Panc1 (cell line): ENCODE data around the gene SNX2. TPM values are rescaled to one million over a fixed set of nuclear protein-coding genes. Genes with fewer than 3 reads are reported as not detected.

Experiments used
- ATAC-seq: fragments of 200-7000 bp; cut with Tn5 transposase; 2 replicates; pipeline ENCODE4 v1.9.1; 2020; ENCODE audit warnings: mild to moderate bottlenecking, moderate library complexity
- BruUV-seq: library from RNA; stranded (reverse); fragments of 400-500 nt; replicated peaks from 2 replicates; lab custom pipeline; 2021; lab: Mats Ljungman, UMichigan
- CTCF ChIA-PET: fragments of 300-600 bp; sonication (Branson Sonifier 250); formaldehyde crosslinking; loops from one replicate; lab custom pipeline; 2022; ENCODE audit warnings: antibody characterized with exemption; lab: Charles Lee
- POLR2A ChIA-PET: fragments of 300-600 bp; sonication (Branson Sonifier 250); formaldehyde crosslinking; loops from one replicate; lab custom pipeline; 2022; ENCODE audit warnings: antibody characterized with exemption; lab: Charles Lee
- DNase-seq: peaks from one replicate; pipeline ENCODE4 v3.0.0-alpha.2; 2010; ENCODE audit warnings: low read depth, low spot score
- H3K27ac ChIP-seq: 2 replicates; pipeline ENCODE4 v1.5.1; 2011; ENCODE audit warnings: mild to moderate bottlenecking, low read length, inconsistent platforms
- H3K27me3 ChIP-seq: fragments of 200-500 bp; sonication (Bioruptor generic); 2 replicates; pipeline ENCODE4 v1.6.0; 2014; ENCODE audit warnings: low read length, inconsistent platforms; ENCODE audit not compliant: control insufficient read depth, insufficient read depth
- H3K36me3 ChIP-seq: fragments of 200-500 bp; sonication (Bioruptor generic); 2 replicates; pipeline ENCODE4 v1.5.1; 2014; ENCODE audit warnings: inconsistent platforms, mild to moderate bottlenecking, low read length, moderate library complexity; ENCODE audit not compliant: control insufficient read depth, insufficient read depth
- H3K4me1 ChIP-seq: 2 replicates; pipeline ENCODE4 v1.5.1; 2011; ENCODE audit warnings: inconsistent platforms, mild to moderate bottlenecking, low read length, moderate library complexity; ENCODE audit not compliant: control insufficient read depth, insufficient read depth
- H3K4me3 ChIP-seq, 2 experiments: 2 replicates each; pipeline ENCODE4 v1.5.1; 2011 to 2012; ENCODE audit warnings: low read depth in 2 of 2, low read length in 2 of 2, mild to moderate bottlenecking in 2 of 2, inconsistent platforms in 1 of 2, moderate library complexity in 1 of 2
- H3K9me3 ChIP-seq: fragments of 200-500 bp; sonication (Bioruptor generic); 2 replicates; pipeline ENCODE4 v1.5.1; 2014; ENCODE audit warnings: low read depth, mild to moderate bottlenecking, inconsistent platforms, low read length, moderate library complexity; ENCODE audit not compliant: control insufficient read depth, insufficient read depth
- POLR2AphosphoS5 ChIP-seq: IDR thresholded peaks from 2 replicates; pipeline ENCODE4 v1.6.1; 2012; ENCODE audit warnings: mild to moderate bottlenecking, low read depth, low read length, moderate library complexity
- REST ChIP-seq, 2 experiments: IDR thresholded peaks; 2 replicates each; pipeline ENCODE4 v1.6.1; 2011 to 2012; ENCODE audit warnings: low read depth in 2 of 2, control low read depth in 1 of 2, low read length in 1 of 2, mild to moderate bottlenecking in 1 of 2, moderate library complexity in 1 of 2; ENCODE audit not compliant: insufficient read depth in 1 of 2
- SIN3A ChIP-seq: IDR thresholded peaks from 2 replicates; pipeline ENCODE4 v1.6.1; 2012; ENCODE audit warnings: low read depth, mild to moderate bottlenecking, low read length, moderate library complexity, borderline replicate concordance; ENCODE audit not compliant: insufficient read depth
- TCF7L2 ChIP-seq: IDR thresholded peaks from 2 replicates; pipeline ENCODE4 v1.6.1; 2011; ENCODE audit warnings: mild to moderate bottlenecking, low read depth, low read length, inconsistent platforms
- in situ Hi-C: cut with HindIII; loops from 2 replicates; pipeline ENCODE4 v1.10.0; 2016; ENCODE audit warnings: low sequenced_read_pairs, low pct_unique_long_range_greater_than_20kb
- intact Hi-C: fragments of 100-400 bp; cut with micrococcal nuclease; formaldehyde crosslinking; loops from one replicate; pipeline ENCODE4 v1.10.0; 2022; ENCODE audit not compliant: unreplicated experiment
- total RNA-seq: library from RNA; stranded (reverse); gene quantifications from one replicate; pipeline ENCODE4 v1.2.1, GENCODE V29; 2021; ENCODE audit not compliant: unreplicated experiment
- TF ChIP-seq, protein P1 (sequence below): fragments of 450-650 bp; IDR thresholded peaks from 2 replicates; pipeline ENCODE4 v1.5.1; 2017; ENCODE audit warnings: mild to moderate bottlenecking

SNX2 gene
- total RNA-seq, 1 experiment from 2014 or later: 66.8 TPM

GRCh38 chr5:122757285-122757684 lies 17.6 kb upstream of the SNX2 start:
- POLR2A ChIA-PET: no interaction called here
- H3K9me3 ChIP-seq: no peaks in the 10 kb centered on the region

GRCh38 chr5:122759241-122760070 lies 15.4 kb upstream of the SNX2 start:
- ATAC-seq (peak; percentile 58), DNase-seq (no peak)
- Histone ChIP-seq H3K36me3 (no peaks in the 10 kb centered on the region), H3K9me3 (no peaks in the 10 kb centered on the region), H3K27me3 (no peaks in the 10 kb centered on the region), H3K27ac (peak overlapping the region; percentile 62), H3K4me1 (no peaks in the 10 kb centered on the region), H3K4me3 (no peak overlapping the region)
- BruUV-seq: no TSS peak
- intact Hi-C loops: no loop called here
- TF ChIP-seq TCF7L2 (peak; percentile 93), POLR2AphosphoS5 (no peak)
- TF ChIP-seq, protein P1, sequence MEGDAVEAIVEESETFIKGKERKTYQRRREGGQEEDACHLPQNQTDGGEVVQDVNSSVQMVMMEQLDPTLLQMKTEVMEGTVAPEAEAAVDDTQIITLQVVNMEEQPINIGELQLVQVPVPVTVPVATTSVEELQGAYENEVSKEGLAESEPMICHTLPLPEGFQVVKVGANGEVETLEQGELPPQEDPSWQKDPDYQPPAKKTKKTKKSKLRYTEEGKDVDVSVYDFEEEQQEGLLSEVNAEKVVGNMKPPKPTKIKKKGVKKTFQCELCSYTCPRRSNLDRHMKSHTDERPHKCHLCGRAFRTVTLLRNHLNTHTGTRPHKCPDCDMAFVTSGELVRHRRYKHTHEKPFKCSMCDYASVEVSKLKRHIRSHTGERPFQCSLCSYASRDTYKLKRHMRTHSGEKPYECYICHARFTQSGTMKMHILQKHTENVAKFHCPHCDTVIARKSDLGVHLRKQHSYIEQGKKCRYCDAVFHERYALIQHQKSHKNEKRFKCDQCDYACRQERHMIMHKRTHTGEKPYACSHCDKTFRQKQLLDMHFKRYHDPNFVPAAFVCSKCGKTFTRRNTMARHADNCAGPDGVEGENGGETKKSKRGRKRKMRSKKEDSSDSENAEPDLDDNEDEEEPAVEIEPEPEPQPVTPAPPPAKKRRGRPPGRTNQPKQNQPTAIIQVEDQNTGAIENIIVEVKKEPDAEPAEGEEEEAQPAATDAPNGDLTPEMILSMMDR: no peak
- POLR2A ChIA-PET: interaction anchor here (0.6 to 0.7 kb wide), 2 partner anchors 19 to 1823 kb away, joined by 3 to 6 read pairs; no protein-coding TSS in a partner anchor
- CTCF ChIA-PET: no interaction called here
- in situ Hi-C loops: no loop called here

More at GRCh38 chr5:122757285-122757684, 17.6 kb upstream of the SNX2 start:
- no TSS peak for BruUV-seq
- H3K4me1 ChIP-seq: no peaks in the 10 kb centered on the region
- H3K36me3 ChIP-seq: no peaks in the 10 kb centered on the region
- no peak overlapping the region for H3K4me3 ChIP-seq
- CTCF ChIA-PET: no interaction called here
- no peak for TF ChIP-seq TCF7L2
- no peak for TF ChIP-seq SIN3A
- TF ChIP-seq REST (IDR thresholded peaks at IDR 0.05; ENCODE audit: insufficient read depth in 1 of 2, low read depth in 2 of 2, low read length in 1 of 2): no peak
- TF ChIP-seq, protein P1: no peak
- no peak for TF ChIP-seq POLR2AphosphoS5
- no peaks in the 10 kb centered on the region for H3K27me3 ChIP-seq
- intact Hi-C loops: no loop called here
- no peak for ATAC-seq
- DNase-seq: no peak
- in situ Hi-C loops: no loop called here
- no peak overlapping the region for H3K27ac ChIP-seq
